Psoas muscle (tissue), 8 donors: Measurements from ENCODE around the gene BRINP2. TPM values are rescaled to one million over a fixed set of nuclear protein-coding genes. Genes with fewer than 3 reads are reported as not detected.
A peak's percentile ranks its signal among the peaks of the same experiment; 100 is the strongest.

Source experiments
- ATAC-seq, 4 donors: fragments of 200-7000 bp; cut with Tn5 transposase; one replicate each; pipeline ENCODE4 v1.9.1; 2020; ENCODE audit warnings: moderate library complexity in 3 of 4, mild to moderate bottlenecking in 2 of 4
- DNase-seq, 2 donors: peaks; one replicate each; pipeline ENCODE4 v3.0.0-alpha.2; 2020
- H3K27ac ChIP-seq: fragments of 200-600 bp; one replicate; pipeline ENCODE4 v1.8.0; 2022
- H3K27me3 ChIP-seq, 3 donors: fragments of 200-600 bp in 1 of 3; one replicate each; pipeline versions ENCODE4 v1.6.1 to v1.8.0; 2013 to 2022; ENCODE audit warnings: low read length in 2 of 3, mild to moderate bottlenecking in 2 of 3, moderate library complexity in 1 of 3; ENCODE audit not compliant: insufficient read depth in 3 of 3
- H3K36me3 ChIP-seq, 2 donors: fragments of 200-600 bp in 1 of 2; one replicate each; pipeline versions ENCODE4 v1.6.1 to v1.8.0; 2013 to 2022; ENCODE audit warnings: low read depth in 1 of 2, mild to moderate bottlenecking in 1 of 2, moderate library complexity in 1 of 2; ENCODE audit not compliant: insufficient read depth in 1 of 2
- H3K4me1 ChIP-seq: fragments of 200-600 bp; one replicate; pipeline ENCODE4 v1.8.0; 2022
- H3K4me3 ChIP-seq: fragments of 200-600 bp; one replicate; pipeline ENCODE4 v1.8.0; 2022; ENCODE audit warnings: mild to moderate bottlenecking
- H3K9me3 ChIP-seq: fragments of 200-600 bp; one replicate; pipeline ENCODE4 v1.8.0; 2022
- CTCF ChIP-seq: fragments of 200-600 bp; IDR thresholded peaks from one replicate; pipeline ENCODE4 v1.8.0; 2022; ENCODE audit warnings: antibody characterized with exemption
- WGBS, 3 donors: extraction: QIAGEN DNeasy Blood & Tissue Kit; methylation state at CpG; one replicate each; pipeline versions ENCODE4 v1.1.6 to v1.1.7; 2013; 5-methylcytosine and 5-hydroxymethylcytosine counted together
- intact Hi-C, 2 donors: fragments of 100-400 bp; cut with DNase I; formaldehyde crosslinking; loops; one replicate each; pipeline versions ENCODE4 v1.11.0 to v1.14.2; 2022
- polyA plus RNA-seq, 3 donors: library from polyadenylated mRNA; stranded (reverse); fragments of 200-250 nt; gene quantifications; one replicate each; pipeline ENCODE4 v1.2.3, GENCODE V29; 2013
- total RNA-seq, 4 donors: library from RNA; stranded (reverse); fragmentation: NEBNext Ultra II Directional in 2 of 4; extraction: Animal tissue kit (Norgen Biotek cat#: 25700) in 2 of 4; gene quantifications; one replicate each; pipeline versions ENCODE4 v1.2.1 to v1.2.4, GENCODE V29; 2021 to 2023
- donor health status: healthy with polysubstance abuse.
- donor health status: DM: no; HTN: no; CAD: no; lungs with moderate emphysema.
- donor health status: Bipolar disorder and iron deficiency.
- donor health status: healthy.
- donor health status: DM: yes; HTN: yes; CAD: no.
- donor health status: DM: no; HTN: no; CAD: no.
- donor health status: DM: no; HTN: no; CAD: no.
- donor health status: DM: yes; HTN: yes; CAD: no.

The BRINP2 gene
- total and polyA plus RNA-seq, 7 donors, result 0.04 to 0.38 (median 0.23) TPM; not detected in 3

GRCh38 chr1:177256153-177257075, 85.7 kb downstream of the BRINP2 start:
- no peaks in the 10 kb centered on the region for H3K36me3 ChIP-seq
- no peaks in the 10 kb centered on the region for H3K27me3 ChIP-seq
- H3K27ac ChIP-seq, result no peak overlapping the region
- peak; percentile 89 to 98 (median 92) for ATAC-seq
- peak; percentile 57 to 81 for DNase-seq
- TF ChIP-seq CTCF, result peak; percentile 79
- intact Hi-C loops, result loop anchor here (2.0 to 10.0 kb wide), 4 partner anchors 98 to 691 kb away; no protein-coding TSS in a partner anchor
- H3K4me3 ChIP-seq, result no peak overlapping the region
- H3K4me1 ChIP-seq, result peaks cover 5% of the 10 kb centered on the region
- WGBS, 3 donors, result 27 to 29% (median 28%) methylated on average over 20 of the region's 20 CpGs
- no peaks in the 10 kb centered on the region for H3K9me3 ChIP-seq

DNA sequence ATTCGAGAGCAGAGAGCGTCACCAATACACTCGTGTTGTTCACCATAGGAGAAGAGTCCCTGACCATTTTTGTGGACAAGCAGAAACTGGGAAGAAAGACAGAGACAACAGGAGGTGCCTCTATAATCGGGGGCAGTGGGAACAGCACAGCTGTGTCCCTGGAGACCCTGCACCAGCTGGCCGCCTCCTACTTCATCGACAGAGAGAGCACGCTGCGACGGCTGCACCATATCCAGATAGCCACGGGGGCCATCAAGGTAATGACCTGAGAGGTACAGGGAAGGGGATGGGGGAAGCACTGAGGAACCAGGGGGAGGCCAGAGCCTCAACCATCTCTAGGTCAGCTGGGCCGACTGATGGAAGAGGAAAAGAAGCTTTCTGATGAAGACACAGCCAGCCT, 86.4 kb downstream of the BRINP2 start:
- peak in 1 of 4 donors; percentile 11 for ATAC-seq
- WGBS, 3 donors, result 57 to 63% (median 61%) methylated on average over 11 of the region's 11 CpGs
- H3K27ac ChIP-seq, result no peak overlapping the region

DNA sequence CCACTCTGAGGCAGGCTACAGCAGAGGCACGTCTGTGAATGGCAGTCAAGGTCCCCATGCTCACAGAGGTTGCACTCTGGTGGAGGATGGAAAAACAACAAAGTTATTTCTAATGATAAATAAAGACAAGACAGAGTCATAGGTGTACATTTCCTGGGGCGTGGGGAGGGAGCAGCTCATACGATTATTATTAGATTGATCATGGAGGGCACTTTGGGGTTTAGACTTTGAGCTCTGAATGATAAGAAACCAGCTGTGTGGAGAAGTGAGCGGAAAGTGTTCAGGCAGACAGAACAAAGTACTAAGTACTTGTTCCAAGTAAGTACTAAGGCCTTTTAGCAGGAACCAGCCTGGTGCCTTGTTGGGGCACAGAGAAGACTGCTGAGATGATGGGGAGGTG, 86.8 kb downstream of the BRINP2 start:
- no peak for DNase-seq
- WGBS, 3 donors, result 83 to 92% (median 89%) methylated on average over 4 of the region's 4 CpGs
- H3K27me3 ChIP-seq, result no peaks in the 10 kb centered on the region

More for the DNA sequence above, 86.4 kb downstream of the BRINP2 start:
- intact Hi-C loops, result loop anchor here (2.0 to 10.0 kb wide), 4 partner anchors 98 to 690 kb away; no protein-coding TSS in a partner anchor
- Histone ChIP-seq H3K9me3 (no peaks in the 10 kb centered on the region), H3K4me3 (no peak overlapping the region), H3K36me3 (no peaks in the 10 kb centered on the region), H3K27me3 (no peaks in the 10 kb centered on the region), H3K4me1 (peaks cover 5% of the 10 kb centered on the region)
- no peak for TF ChIP-seq CTCF
- DNase-seq, result no peak

DNA sequence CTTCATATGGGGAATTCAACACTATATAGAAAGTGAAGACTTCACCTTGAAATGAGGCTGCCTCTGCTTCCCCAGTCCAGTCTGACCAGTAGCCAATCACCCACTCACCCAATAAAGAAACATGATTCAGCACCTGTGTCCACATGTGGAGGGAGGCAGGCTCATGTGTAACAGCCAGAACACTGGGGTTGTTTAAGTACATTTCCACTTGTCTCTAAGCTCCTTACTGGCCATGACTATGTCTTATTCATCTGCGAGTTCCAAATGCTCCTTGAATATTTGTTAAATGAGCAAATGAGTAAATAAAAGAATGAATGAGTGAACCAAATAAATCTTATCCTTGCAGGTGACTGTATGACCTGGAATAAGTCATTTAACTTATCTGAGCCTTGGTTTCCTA, 100.1 kb downstream of the BRINP2 start:
- ATAC-seq, result no peak
- 78 to 93% (median 91%) methylated on average over 1 of the region's 1 CpG for WGBS, 3 donors
- TF ChIP-seq CTCF, result no peak
- no peaks in the 10 kb centered on the region for H3K27me3 ChIP-seq
- no peaks in the 10 kb centered on the region for H3K9me3 ChIP-seq
- DNase-seq, result no peak
- H3K4me3 ChIP-seq, result no peak overlapping the region
- no peak overlapping the region for H3K27ac ChIP-seq
- peaks cover 29% of the 10 kb centered on the region for H3K4me1 ChIP-seq
- no peaks in the 10 kb centered on the region for H3K36me3 ChIP-seq
- intact Hi-C loops, result loop anchor here in 1 of 2 donors (5.0 kb wide), 1 partner anchor 171 kb away; no protein-coding TSS in a partner anchor

More for the DNA sequence above, 86.8 kb downstream of the BRINP2 start:
- intact Hi-C loops, result loop anchor here (2.0 to 10.0 kb wide), 4 partner anchors 97 to 690 kb away; no protein-coding TSS in a partner anchor
- no peaks in the 10 kb centered on the region for H3K9me3 ChIP-seq
- H3K27ac ChIP-seq, result no peak overlapping the region
- peaks cover 5% of the 10 kb centered on the region for H3K4me1 ChIP-seq
- no peaks in the 10 kb centered on the region for H3K36me3 ChIP-seq
- TF ChIP-seq CTCF, result no peak
- H3K4me3 ChIP-seq, result no peak overlapping the region
- ATAC-seq, result no peak
